Mucosa of stomach (tissue), 1 donor: ENCODE data around the gene MEF2D.

ENCODE experiments used
- H3K27me3 ChIP-seq: one replicate; pipeline ENCODE4 v1.7.0; 2013; ENCODE audit warnings: mild to moderate bottlenecking, low read length; ENCODE audit not compliant: control insufficient read depth, insufficient read depth
- H3K36me3 ChIP-seq: one replicate; pipeline ENCODE4 v1.7.0; 2013; ENCODE audit warnings: low read length; ENCODE audit not compliant: control insufficient read depth, insufficient read depth
- H3K4me1 ChIP-seq: one replicate; pipeline ENCODE4 v1.7.0; 2013; ENCODE audit warnings: mild to moderate bottlenecking, low read length; ENCODE audit not compliant: control insufficient read depth, insufficient read depth
- H3K4me3 ChIP-seq: one replicate; pipeline ENCODE4 v1.7.0; 2013; ENCODE audit warnings: low read length
- H3K9ac ChIP-seq: one replicate; pipeline ENCODE4 v1.7.0; 2013; ENCODE audit warnings: mild to moderate bottlenecking, low read length, moderate library complexity
- H3K9me3 ChIP-seq: one replicate; pipeline ENCODE4 v1.7.0; 2013; ENCODE audit warnings: mild to moderate bottlenecking, low read length, moderate library complexity; ENCODE audit not compliant: control insufficient read depth
- donor health status: Pancreatic carcinoma.

The MEF2D gene

DNA sequence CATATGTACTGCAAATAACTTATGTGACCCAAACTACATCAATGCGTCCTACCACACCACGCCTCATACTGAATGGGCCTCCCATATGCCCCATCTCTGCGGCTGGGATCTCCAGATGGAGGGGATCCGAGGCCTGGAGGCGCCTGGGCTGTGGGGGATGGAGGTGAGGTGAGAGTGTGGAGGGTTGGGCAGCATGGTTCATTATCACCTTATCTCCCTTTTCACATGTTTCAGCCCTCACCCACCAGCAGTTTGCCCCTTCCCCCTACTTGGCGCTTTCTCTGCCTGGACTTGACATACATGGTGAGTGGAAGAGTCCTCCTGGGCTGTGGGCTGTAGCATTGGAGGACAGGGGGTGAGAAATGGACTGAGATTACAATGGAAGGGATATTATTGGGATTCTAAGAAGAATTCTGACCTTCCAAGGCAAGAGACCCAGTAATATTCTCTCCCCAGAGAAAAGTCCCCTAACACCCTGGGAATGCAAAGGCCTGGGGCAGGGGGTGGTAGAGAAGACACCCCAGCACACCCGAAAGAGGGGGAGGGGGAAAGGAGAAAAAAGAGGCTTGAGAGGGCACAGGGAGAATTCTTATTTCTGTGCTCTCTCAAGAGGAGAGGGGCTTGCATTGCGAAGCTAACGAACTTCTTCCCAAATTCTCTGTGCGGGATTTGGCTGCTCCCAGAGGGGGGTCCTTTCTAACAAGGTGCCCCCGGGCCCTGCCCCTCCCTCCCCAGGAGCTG, 61.4 kb downstream of the MEF2D start:
- Histone ChIP-seq H3K36me3 (no peaks in the 10 kb centered on the region), H3K4me1 (peaks cover 17% of the 10 kb centered on the region), H3K27me3 (peaks cover 97% of the 10 kb centered on the region), H3K4me3 (no peak overlapping the region), H3K9me3 (no peaks in the 10 kb centered on the region), H3K9ac (no peak overlapping the region)

DNA sequence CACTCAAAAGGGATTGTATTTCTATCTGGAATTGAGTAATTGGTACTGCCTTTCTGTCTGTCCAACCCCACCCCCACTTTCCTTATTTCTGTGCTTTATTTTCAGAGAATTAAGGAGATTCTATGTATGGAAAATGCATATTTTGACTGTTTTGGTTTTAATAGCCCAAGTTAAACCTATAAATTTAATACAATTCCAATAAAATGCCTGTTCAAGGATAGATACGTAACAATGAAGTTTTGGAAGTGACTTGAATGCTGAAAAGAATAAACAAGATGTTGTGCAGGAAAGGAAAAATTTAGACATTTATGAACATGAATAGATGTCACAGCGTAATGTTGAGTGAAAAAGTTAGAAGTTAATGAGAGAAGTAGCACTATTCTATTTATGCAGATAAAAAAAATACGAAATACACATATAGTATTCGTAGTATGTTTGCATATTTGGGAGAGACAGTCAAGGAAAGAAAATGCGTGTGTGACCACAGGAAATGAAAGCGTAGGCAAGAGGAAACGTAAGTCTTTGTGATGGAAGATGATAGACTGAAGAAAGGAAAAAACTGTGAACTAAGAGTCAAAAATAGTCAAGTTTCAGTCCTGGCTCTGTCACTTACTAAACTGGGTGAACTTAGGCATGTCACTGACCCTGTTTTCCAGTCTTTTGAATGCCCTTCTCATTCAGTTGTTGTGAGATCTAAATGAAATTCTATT, 62.1 kb downstream of the MEF2D start:
- H3K4me3 ChIP-seq: no peak overlapping the region
- H3K9ac ChIP-seq: no peak overlapping the region
- H3K27me3 ChIP-seq: peaks cover 99% of the 10 kb centered on the region
- no peaks in the 10 kb centered on the region for H3K36me3 ChIP-seq
- no peaks in the 10 kb centered on the region for H3K9me3 ChIP-seq
- H3K4me1 ChIP-seq: peaks cover 17% of the 10 kb centered on the region

DNA sequence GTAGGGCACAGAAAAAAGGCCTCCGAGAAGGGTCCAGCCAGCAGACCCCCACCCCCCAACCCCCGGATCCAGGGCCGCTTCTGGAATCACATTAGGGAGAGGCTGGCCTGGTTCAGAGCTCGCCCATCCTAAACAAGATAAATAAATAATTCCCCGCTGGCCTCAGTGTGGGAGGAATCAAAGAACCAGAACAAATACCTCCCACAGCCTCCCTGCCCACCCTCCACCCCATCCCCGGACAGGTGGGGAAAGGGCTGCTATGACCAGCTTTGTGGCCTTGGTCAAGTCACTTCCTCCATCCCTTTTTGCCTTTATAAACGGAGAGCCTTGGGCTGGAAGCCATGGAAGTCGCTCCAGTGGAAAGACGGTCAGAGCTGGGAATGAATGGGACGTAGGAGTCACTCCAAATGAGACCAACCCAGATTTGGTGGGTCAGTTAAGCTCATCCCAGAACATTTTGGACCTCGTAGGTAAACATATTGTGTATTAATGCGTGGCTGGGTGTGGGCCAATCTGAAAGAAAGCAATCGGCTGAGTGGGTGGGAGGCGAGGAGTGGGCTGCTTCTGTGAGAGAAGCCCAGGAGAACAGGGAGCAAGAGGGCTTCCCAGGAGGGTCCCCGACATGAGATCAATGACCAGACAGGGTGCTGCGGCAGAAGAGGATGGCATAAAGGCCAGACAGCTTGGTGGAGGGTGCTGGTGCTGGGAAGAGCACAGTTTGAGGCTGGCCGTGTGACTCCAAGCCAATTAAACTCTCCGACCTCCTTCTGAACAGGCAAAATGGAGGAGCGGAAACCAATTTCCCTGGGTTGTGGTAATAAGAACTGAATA, 63.3 kb downstream of the MEF2D start:
- Histone ChIP-seq H3K9ac (no peak overlapping the region), H3K9me3 (no peaks in the 10 kb centered on the region), H3K36me3 (no peaks in the 10 kb centered on the region), H3K4me3 (no peak overlapping the region), H3K4me1 (peaks cover 17% of the 10 kb centered on the region), H3K27me3 (peaks cover 100% of the 10 kb centered on the region)

DNA sequence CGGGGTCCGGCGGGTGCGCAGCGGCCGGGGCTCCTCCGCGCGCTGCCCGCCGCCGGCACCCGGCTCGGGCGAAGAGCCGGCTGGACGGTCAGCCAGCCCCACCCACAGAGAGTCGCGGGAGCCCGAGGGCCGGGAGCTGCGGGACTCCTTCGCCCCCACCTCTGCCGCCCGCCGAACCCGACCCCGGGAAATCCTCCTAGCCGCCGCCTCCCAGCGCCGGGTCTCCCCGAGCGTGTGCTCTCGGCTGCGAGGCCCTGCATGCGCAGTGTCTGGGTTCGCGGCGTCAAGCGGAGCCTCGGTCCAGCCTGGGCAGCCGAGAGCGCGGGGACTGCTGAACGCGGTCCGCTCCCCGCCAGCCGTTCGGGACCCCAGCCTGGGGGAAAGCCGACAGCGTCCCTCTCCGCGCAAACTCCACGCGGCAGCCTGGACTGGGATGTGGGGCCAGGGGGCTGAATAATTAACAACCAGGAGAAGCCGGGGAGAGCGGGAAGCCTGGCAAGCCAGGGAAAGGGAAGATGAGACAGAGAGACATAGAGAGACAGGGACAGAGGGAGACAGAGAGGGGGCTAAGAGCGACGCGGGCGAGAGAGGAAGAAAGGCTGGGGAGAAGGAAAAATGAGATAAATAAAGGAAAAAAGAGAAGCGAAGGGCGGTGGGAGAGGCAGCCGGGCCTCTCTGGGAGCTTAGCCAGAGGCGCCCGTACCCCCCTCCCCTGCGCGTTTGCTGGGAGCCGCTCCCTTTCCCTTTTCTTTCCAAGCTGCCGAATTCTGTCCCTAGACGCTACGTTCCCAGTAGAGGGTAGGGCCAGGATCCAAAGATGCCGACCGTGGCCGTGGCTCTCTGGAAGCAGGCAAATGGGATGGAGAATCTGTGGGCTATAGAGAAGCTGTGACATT, 64.2 kb downstream of the MEF2D start:
- H3K9me3 ChIP-seq: no peaks in the 10 kb centered on the region
- peaks cover 17% of the 10 kb centered on the region for H3K4me1 ChIP-seq
- no peaks in the 10 kb centered on the region for H3K36me3 ChIP-seq
- H3K9ac ChIP-seq: no peak overlapping the region
- H3K4me3 ChIP-seq: no peak overlapping the region
- peaks cover 98% of the 10 kb centered on the region for H3K27me3 ChIP-seq

DNA sequence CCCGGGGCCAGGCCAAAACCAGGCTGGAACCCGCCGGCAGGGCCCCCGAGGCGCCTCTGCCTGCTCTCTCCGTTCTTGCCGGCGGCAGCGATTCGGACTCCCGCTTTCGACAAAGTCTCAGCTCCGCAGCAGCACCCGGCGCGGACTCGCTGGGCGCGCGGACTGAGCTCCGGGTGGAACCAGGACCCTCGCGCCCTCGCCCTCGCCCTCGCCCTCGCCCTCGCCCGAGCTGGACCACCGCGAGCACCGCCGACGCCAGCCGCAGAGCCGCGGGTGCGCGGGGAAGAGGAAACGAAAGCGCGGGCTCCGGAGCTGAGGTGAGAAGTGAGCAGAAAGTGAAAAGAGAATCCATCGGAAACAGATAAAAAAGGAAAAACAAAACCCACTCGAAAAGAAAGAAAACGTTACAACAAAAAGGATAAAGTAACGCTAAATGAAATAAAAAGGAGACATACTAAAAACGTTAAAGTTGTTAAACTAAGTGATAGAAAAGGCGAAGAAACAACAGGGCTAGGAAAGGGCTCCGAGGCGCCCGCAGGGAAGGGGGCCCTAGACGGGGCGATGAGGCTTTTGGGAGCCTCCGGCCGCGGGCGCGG, 64.9 kb downstream of the MEF2D start:
- H3K9ac ChIP-seq: no peak overlapping the region
- H3K4me1 ChIP-seq: peaks cover 17% of the 10 kb centered on the region
- H3K9me3 ChIP-seq: no peaks in the 10 kb centered on the region
- no peaks in the 10 kb centered on the region for H3K36me3 ChIP-seq
- H3K27me3 ChIP-seq: peaks cover 98% of the 10 kb centered on the region
- no peak overlapping the region for H3K4me3 ChIP-seq

DNA sequence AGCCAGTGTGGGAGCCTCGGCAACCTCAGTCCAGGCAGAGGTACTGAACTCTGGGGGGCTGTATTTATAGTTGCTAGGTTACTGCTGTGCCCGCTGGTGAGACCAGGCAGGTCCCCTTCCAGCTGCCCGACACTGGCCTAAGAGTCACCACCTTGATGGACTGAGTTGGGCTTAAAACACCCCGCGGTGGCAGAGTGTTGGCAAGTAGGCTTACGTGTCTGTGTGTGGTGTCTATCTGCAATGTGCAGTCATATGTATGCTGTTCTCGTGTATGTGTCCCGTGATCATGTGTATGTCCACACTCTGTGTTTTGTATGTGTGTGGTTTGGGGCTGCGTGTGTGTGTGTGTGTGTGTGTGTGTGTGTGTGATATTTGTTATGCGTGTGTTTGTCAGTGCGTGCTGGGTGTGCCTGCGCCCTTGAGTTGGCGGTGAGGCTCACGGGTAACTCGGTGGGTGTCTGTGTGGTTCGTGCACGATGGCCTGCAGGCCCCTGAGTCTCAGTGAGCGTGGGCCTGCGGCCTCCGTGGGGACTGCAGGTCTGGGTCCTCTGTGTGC, 65.5 kb downstream of the MEF2D start:
- Histone ChIP-seq H3K27me3 (peaks cover 98% of the 10 kb centered on the region), H3K36me3 (no peaks in the 10 kb centered on the region), H3K9ac (no peak overlapping the region), H3K9me3 (no peaks in the 10 kb centered on the region), H3K4me1 (peaks cover 17% of the 10 kb centered on the region), H3K4me3 (no peak overlapping the region)

DNA sequence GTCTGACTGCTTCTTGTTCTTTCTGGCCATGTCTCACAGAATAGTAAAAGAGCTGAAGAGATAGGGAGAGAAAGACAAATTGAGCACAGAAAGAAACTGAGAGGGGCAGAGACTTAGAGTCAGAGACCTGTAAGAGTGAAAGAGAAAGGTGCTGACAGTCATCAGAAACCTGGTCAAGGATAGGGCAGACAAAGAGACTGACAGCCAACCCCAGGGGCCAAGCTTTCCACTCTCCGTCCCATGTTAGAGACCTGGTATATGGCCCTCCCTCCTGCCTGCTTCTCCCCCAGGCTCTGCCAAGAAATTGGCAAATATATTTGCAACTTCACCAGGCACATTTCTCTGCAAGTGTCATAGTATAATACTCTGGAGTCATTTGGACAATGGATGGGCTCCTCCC, 67.0 kb downstream of the MEF2D start:
- no peak overlapping the region for H3K4me3 ChIP-seq
- H3K27me3 ChIP-seq: peaks cover 98% of the 10 kb centered on the region
- no peaks in the 10 kb centered on the region for H3K36me3 ChIP-seq
- H3K9me3 ChIP-seq: no peaks in the 10 kb centered on the region
- H3K9ac ChIP-seq: no peak overlapping the region
- peaks cover 17% of the 10 kb centered on the region for H3K4me1 ChIP-seq

DNA sequence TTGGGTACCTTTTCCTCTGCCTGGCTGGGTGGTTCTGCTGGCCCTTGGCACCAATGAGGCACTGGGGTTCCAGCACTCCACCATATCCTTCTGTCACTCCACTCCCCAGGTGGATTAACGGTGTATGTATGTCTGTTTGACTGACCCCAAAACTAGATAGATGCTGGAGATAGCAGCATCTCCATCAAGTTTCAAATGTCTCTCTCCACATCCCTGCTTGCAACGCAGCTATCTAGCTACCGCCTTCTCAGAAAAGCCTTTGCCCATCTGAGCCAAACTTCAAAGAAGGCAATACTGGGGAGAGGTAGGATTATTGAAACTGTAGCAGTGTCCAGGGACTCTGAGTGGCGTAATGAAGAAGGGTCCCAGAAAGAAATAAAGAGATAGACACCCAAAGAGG, 67.5 kb downstream of the MEF2D start:
- no peak overlapping the region for H3K4me3 ChIP-seq
- H3K36me3 ChIP-seq: no peaks in the 10 kb centered on the region
- H3K9ac ChIP-seq: no peak overlapping the region
- no peaks in the 10 kb centered on the region for H3K9me3 ChIP-seq
- peaks cover 98% of the 10 kb centered on the region for H3K27me3 ChIP-seq
- H3K4me1 ChIP-seq: peaks cover 17% of the 10 kb centered on the region

DNA sequence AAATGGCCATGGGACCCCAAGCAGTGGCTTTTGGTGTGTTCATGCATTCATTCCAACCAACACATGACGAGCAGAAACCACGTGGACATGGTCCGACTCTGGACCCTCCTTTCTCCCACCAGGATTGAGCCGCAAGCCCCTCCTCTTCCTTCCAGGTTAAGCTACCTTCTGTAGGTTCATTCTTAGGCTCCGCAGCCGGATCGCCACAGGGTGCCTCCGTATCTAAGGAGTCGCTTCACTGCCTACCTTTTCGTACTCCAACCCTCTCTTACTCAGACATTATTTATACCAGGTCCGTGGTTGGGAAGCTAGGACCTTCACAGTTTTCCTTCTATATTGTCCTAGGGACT, 67.9 kb downstream of the MEF2D start:
- H3K9ac ChIP-seq: no peak overlapping the region
- peaks cover 98% of the 10 kb centered on the region for H3K27me3 ChIP-seq
- no peaks in the 10 kb centered on the region for H3K36me3 ChIP-seq
- H3K9me3 ChIP-seq: no peaks in the 10 kb centered on the region
- H3K4me3 ChIP-seq: no peak overlapping the region
- H3K4me1 ChIP-seq: peaks cover 17% of the 10 kb centered on the region

DNA sequence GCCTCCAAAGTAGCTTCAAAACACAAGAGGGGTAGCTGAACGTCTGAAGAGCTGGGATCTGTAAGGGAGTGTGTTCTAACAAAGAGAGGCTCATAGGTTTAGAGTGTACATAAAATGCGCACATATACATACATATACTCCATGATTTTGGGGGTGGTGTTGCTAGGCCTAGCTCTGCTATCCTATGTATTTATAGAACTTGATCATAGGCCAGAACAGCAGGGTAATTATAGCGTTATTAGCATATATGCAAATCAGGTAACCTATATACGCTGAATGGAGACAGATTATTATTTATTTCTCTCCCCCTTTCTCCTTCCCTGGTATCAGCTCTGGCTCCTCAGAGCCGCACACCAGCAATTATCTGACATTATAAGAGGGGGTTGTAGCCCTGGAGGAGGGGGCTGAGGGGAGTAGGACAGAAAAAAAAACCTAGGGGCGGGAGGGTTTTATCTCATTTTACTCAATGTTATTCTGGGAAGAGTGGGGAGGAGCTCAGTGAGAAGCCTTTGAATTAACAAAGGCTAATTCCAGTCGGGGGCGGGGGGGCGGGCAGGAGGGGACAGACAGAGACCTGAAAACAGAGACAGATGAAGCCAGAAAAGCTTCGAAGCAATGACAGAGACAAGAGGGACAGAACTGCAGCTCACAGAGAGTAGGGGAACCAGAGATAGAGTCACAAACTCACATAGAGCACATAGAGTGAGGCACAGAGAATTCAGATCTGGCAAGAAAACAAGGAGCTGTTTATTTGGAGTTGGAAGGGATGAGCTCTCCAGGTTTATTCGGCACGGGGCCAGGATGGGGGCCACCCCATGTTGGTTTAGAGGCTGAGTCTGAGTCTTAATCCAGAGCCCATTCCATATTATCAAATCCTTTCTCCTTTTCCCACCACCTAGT, 68.6 kb downstream of the MEF2D start:
- Histone ChIP-seq H3K4me1 (peaks cover 17% of the 10 kb centered on the region), H3K36me3 (no peaks in the 10 kb centered on the region), H3K9ac (no peak overlapping the region), H3K9me3 (no peaks in the 10 kb centered on the region), H3K27me3 (peaks cover 98% of the 10 kb centered on the region), H3K4me3 (no peak overlapping the region)
